HepG2 (cell line): Measurements from ENCODE around the gene CAMK2G. TPM values are rescaled to one million over a fixed set of nuclear protein-coding genes. Genes with fewer than 3 reads are reported as not detected.

ENCODE experiments used
- CAMTA2 ChIP-seq: sonication (generic); formaldehyde crosslinking; IDR thresholded peaks from 2 replicates; pipeline ENCODE4 v1.4.0; 2020; ENCODE audit warnings: mild to moderate bottlenecking, missing genetic modification reagents, borderline replicate concordance
- CHD4 ChIP-seq: fragments of 200-600 bp; sonication (generic); IDR thresholded peaks from 2 replicates; pipeline ENCODE4 v1.7.0; 2017; ENCODE audit warnings: mild to moderate bottlenecking, low read length, borderline replicate concordance
- GATAD1 ChIP-seq: IDR thresholded peaks from 2 replicates; pipeline ENCODE4 v1.6.1; 2016; ENCODE audit warnings: missing genetic modification reagents, missing compliant biosample characterization
- ISL2 ChIP-seq: sonication (generic); formaldehyde crosslinking; IDR thresholded peaks from 2 replicates; pipeline ENCODE4 v1.5.0; 2020; ENCODE audit warnings: missing genetic modification reagents
- MLX ChIP-seq: IDR thresholded peaks from 2 replicates; pipeline ENCODE4 v1.6.1; 2016
- NFE2 ChIP-seq: sonication (generic); formaldehyde crosslinking; IDR thresholded peaks from 2 replicates; pipeline ENCODE4 v1.4.0; 2020; ENCODE audit warnings: missing genetic modification reagents
- NRL ChIP-seq: sonication (generic); formaldehyde crosslinking; IDR thresholded peaks from 2 replicates; pipeline ENCODE4 v1.5.0; 2020; ENCODE audit warnings: missing genetic modification reagents, mild to moderate bottlenecking, moderate library complexity, borderline replicate concordance
- POLR2G ChIP-seq: fragments of 200-400 bp; formaldehyde crosslinking; IDR thresholded peaks from 2 replicates; pipeline ENCODE4 v1.6.1; 2018; ENCODE audit warnings: mild to moderate bottlenecking, low read depth, low read length, moderate library complexity
- RFX1 ChIP-seq: fragments of 450-650 bp; IDR thresholded peaks from 2 replicates; pipeline ENCODE4 v1.6.1; 2017
- THAP8 ChIP-seq: sonication (generic); formaldehyde crosslinking; IDR thresholded peaks from 2 replicates; pipeline ENCODE4 v1.5.1; 2020; ENCODE audit warnings: missing genetic modification reagents, mild to moderate bottlenecking, borderline replicate concordance
- THAP9 ChIP-seq: sonication (generic); formaldehyde crosslinking; IDR thresholded peaks from 2 replicates; pipeline ENCODE4; 2020; ENCODE audit warnings: missing genetic modification reagents, mild to moderate bottlenecking, borderline replicate concordance
- TSC22D2 ChIP-seq: sonication (generic); formaldehyde crosslinking; IDR thresholded peaks from 2 replicates; pipeline ENCODE4 v1.5.1; 2020; ENCODE audit warnings: missing genetic modification reagents, mild to moderate bottlenecking, borderline replicate concordance
- USF2 ChIP-seq, 2 experiments: sonication (generic) in 1 of 2; formaldehyde crosslinking in 1 of 2; IDR thresholded peaks; 2 replicates each; pipeline versions ENCODE4 v1.5.1 to v1.6.1; 2011 to 2020; ENCODE audit warnings: borderline replicate concordance in 1 of 2, low read depth in 1 of 2, low read length in 1 of 2, mild to moderate bottlenecking in 1 of 2, missing genetic modification reagents in 1 of 2, moderate library complexity in 1 of 2
- YEATS2 ChIP-seq: sonication (generic); formaldehyde crosslinking; IDR thresholded peaks from 2 replicates; pipeline ENCODE4 v1.4.0; 2020; ENCODE audit warnings: missing genetic modification reagents, borderline replicate concordance
- ZBTB1 ChIP-seq: sonication (generic); formaldehyde crosslinking; IDR thresholded peaks from 2 replicates; pipeline ENCODE4 v1.4.0; 2020; ENCODE audit warnings: missing genetic modification reagents, borderline replicate concordance
- ZNF292 ChIP-seq: sonication (generic); formaldehyde crosslinking; IDR thresholded peaks from 2 replicates; pipeline ENCODE4 v1.8.1; 2022; ENCODE audit warnings: mild to moderate bottlenecking, low read depth, missing genetic modification reagents, borderline replicate concordance
- ZNF34 ChIP-seq: sonication (generic); formaldehyde crosslinking; IDR thresholded peaks from 2 replicates; pipeline ENCODE4 v1.4.0; 2020; ENCODE audit warnings: mild to moderate bottlenecking, missing genetic modification reagents, borderline replicate concordance
- ZNF704 ChIP-seq: sonication (generic); formaldehyde crosslinking; IDR thresholded peaks from 2 replicates; pipeline ENCODE4 v1.8.1; 2023; ENCODE audit warnings: mild to moderate bottlenecking, inconsistent platforms, moderate library complexity, missing genetic modification reagents, borderline replicate concordance
- ZNF709 ChIP-seq: sonication (generic); formaldehyde crosslinking; IDR thresholded peaks from 2 replicates; pipeline ENCODE4 v1.5.0; 2020; ENCODE audit warnings: mild to moderate bottlenecking, missing genetic modification reagents
- ZNF749 ChIP-seq: sonication (generic); formaldehyde crosslinking; IDR thresholded peaks from 2 replicates; pipeline ENCODE4 v1.8.0; 2022; ENCODE audit warnings: mild to moderate bottlenecking, missing genetic modification reagents, moderate library complexity, borderline replicate concordance
- ZNF792 ChIP-seq: IDR thresholded peaks from 2 replicates; pipeline ENCODE4 v1.6.1; 2016
- ZNF850 ChIP-seq: sonication (generic); formaldehyde crosslinking; conservative IDR thresholded peaks from 2 replicates; pipeline ENCODE4 v1.9.0; 2021; ENCODE audit warnings: mild to moderate bottlenecking, missing genetic modification reagents
- ZSCAN29 ChIP-seq: sonication (generic); formaldehyde crosslinking; conservative IDR thresholded peaks from 2 replicates; pipeline ENCODE4 v1.4.0; 2020; ENCODE audit warnings: mild to moderate bottlenecking, missing genetic modification reagents
- polyA plus RNA-seq, 8 experiments: library from polyadenylated mRNA; depleted of rRNA in 3 of 8; stranded (reverse) in 7 of 8; unstranded in 1 of 8; fragments of >200 nt; fragmentation: Illumina TruSeq in 4 of 8; extraction: Trizol in 4 of 8; gene quantifications; 2 replicates each; pipeline versions ENCODE4 v1.2.1 to v1.2.3, GENCODE V29; 2011 to 2016; ENCODE audit warnings: low read depth in 4 of 8, missing spikeins in 1 of 8, mixed read lengths in 1 of 8; ENCODE audit not compliant: insufficient read depth in 1 of 8
- total RNA-seq, 5 experiments: library from RNA; depleted of rRNA; stranded (reverse); fragments of >200 nt; fragmentation: Illumina TruSeq; extraction: Trizol; gene quantifications; 2 replicates each; pipeline ENCODE4 v1.2.3, GENCODE V29; 2016; ENCODE audit warnings: low read depth in 1 of 5

The CAMK2G gene
- total and polyA plus RNA-seq, 2 of the 13 experiments (the other 11 are each of a cell fraction or from before 2014, with no cell fraction given) = 15.9 to 18.8 TPM

- TF ChIP-seq THAP9 (CRISPR knock-in tag) = peak; percentile 69; the same call in 1 of the 2 replicates
- no peak for TF ChIP-seq THAP8 (CRISPR knock-in tag)
- no peak for TF ChIP-seq CHD4
- TF ChIP-seq ZNF709 (CRISPR knock-in tag) = no peak
- no peak for TF ChIP-seq ZNF292 (CRISPR knock-in tag)
- no peak for TF ChIP-seq ZNF792 (CRISPR knock-in tag)
- TF ChIP-seq ISL2 = no peak
- TF ChIP-seq RFX1 = no peak
- no peak for TF ChIP-seq USF2 (IDR thresholded peaks at IDR 0.05; ENCODE audit: low read depth, low read length)
- peak; percentile 50; the same call in 1 of the 2 replicates for TF ChIP-seq USF2 (CRISPR knock-in tag; IDR thresholded peaks at IDR 0.05; ENCODE audit: borderline replicate concordance)
- peak; percentile 93 for TF ChIP-seq GATAD1
- TF ChIP-seq NRL = no peak
- TF ChIP-seq ZSCAN29 (CRISPR knock-in tag) = no peak
- TF ChIP-seq MLX = no peak
- TF ChIP-seq ZNF749 (CRISPR knock-in tag) = no peak
- TF ChIP-seq TSC22D2 (CRISPR knock-in tag) = no peak
- TF ChIP-seq YEATS2 (CRISPR knock-in tag) = peak; percentile 66
- TF ChIP-seq ZNF850 (CRISPR knock-in tag) = 0 out of 2 replicates have a peak, but pooled peaks have one; percentile 83
- TF ChIP-seq NFE2 (CRISPR knock-in tag) = no peak
- TF ChIP-seq CAMTA2 (CRISPR knock-in tag) = no peak
- TF ChIP-seq ZNF704 (CRISPR knock-in tag) = no peak
- no peak for TF ChIP-seq ZNF34 (CRISPR knock-in tag)
- peak; percentile 68 for TF ChIP-seq POLR2G
- TF ChIP-seq ZBTB1 = no peak
Measured at GRCh38 chr10:73785211-73785720, 89.1 kb downstream of the CAMK2G start, which contains the start of gene ZSWIM8 (continued).
